ENCODE data around the gene ATP9A.

GRCh38 chr20:51692806-51693400 is 75.3 kb downstream of the ATP9A start:
- no peak for TF ChIP-seq POLR2A (IDR thresholded peaks at IDR 0.05)
- TF ChIP-seq, protein P1, sequence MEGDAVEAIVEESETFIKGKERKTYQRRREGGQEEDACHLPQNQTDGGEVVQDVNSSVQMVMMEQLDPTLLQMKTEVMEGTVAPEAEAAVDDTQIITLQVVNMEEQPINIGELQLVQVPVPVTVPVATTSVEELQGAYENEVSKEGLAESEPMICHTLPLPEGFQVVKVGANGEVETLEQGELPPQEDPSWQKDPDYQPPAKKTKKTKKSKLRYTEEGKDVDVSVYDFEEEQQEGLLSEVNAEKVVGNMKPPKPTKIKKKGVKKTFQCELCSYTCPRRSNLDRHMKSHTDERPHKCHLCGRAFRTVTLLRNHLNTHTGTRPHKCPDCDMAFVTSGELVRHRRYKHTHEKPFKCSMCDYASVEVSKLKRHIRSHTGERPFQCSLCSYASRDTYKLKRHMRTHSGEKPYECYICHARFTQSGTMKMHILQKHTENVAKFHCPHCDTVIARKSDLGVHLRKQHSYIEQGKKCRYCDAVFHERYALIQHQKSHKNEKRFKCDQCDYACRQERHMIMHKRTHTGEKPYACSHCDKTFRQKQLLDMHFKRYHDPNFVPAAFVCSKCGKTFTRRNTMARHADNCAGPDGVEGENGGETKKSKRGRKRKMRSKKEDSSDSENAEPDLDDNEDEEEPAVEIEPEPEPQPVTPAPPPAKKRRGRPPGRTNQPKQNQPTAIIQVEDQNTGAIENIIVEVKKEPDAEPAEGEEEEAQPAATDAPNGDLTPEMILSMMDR (IDR thresholded peaks at IDR 0.05) = no peak
- no peak for TF ChIP-seq EP300 (IDR thresholded peaks at IDR 0.05)
- no peak for TF ChIP-seq POLR2AphosphoS5 (IDR thresholded peaks at IDR 0.05)
